Measurements from ENCODE around the gene HHATL.

DNA sequence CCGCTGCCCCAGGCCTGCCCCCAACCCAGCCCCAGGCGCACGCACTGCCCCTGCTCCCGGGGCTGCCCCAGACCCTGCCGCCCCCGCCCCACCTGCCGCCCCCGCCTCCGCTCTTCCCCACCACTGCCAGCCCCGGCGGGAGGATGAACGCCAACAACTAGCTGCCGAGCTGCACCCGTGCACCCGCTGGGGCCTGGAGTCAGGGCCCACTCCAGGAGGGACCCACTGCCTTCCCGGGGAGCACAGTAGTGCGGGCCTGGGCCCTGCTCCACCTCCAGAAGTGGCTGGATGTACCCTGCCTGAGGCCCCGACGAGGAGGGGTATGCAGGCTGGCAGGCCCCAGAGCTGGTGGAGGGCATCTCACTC is 38.2 kb downstream of the HHATL start:
- TF ChIP-seq POLR2A (IDR thresholded peaks at IDR 0.05; ENCODE audit: low read length) (no peak), GATA1 (IDR thresholded peaks at IDR 0.05; ENCODE audit: low read depth, low read length) (no peak)

Data from erythroblast (primary cell).